GM12864 (cell line): ENCODE results near the gene NPAS1.

ENCODE experiments used
- DNase-seq: peaks from one replicate; pipeline ENCODE4 v3.0.0-alpha.2; 2011; ENCODE audit warnings: low read depth
- H3K4me3 ChIP-seq: 2 replicates; pipeline ENCODE4 v1.5.1; 2011; ENCODE audit warnings: mild to moderate bottlenecking, low read depth, low read length, control low read depth
- CTCF ChIP-seq: IDR thresholded peaks from 2 replicates; pipeline ENCODE4 v1.5.1; 2011; ENCODE audit warnings: low read depth, mild to moderate bottlenecking, moderate library complexity, low read length, control low read depth, inconsistent platforms; ENCODE audit errors: missing control alignments

The NPAS1 gene

GRCh38 chr19:47000373-47000772 is 19.3 kb upstream of the NPAS1 start:
- TF ChIP-seq CTCF: no peak
- no peak for DNase-seq

GRCh38 chr19:47001584-47001983 is 18.1 kb upstream of the NPAS1 start:
- H3K4me3 ChIP-seq: no peak overlapping the region
- no peak for TF ChIP-seq CTCF
- no peak for DNase-seq

More at GRCh38 chr19:47000373-47000772, 19.3 kb upstream of the NPAS1 start:
- no peak overlapping the region for H3K4me3 ChIP-seq

GRCh38 chr19:47002106-47002766 is 17.4 kb upstream of the NPAS1 start:
- H3K4me3 ChIP-seq: no peak overlapping the region
- no peak for TF ChIP-seq CTCF
- DNase-seq: no peak

GRCh38 chr19:47002853-47003610 is 16.6 kb upstream of the NPAS1 start:
- TF ChIP-seq CTCF: no peak
- no peak for DNase-seq
- H3K4me3 ChIP-seq: no peak overlapping the region

- no peak overlapping the region for H3K4me3 ChIP-seq
- TF ChIP-seq CTCF: no peak
- DNase-seq: no peak
Measured at GRCh38 chr19:47003611-47004465, 15.8 kb upstream of the NPAS1 start.

- DNase-seq: no peak
- no peak overlapping the region for H3K4me3 ChIP-seq
- no peak for TF ChIP-seq CTCF
Measured at GRCh38 chr19:47005164-47005641, 14.4 kb upstream of the NPAS1 start.
